Measurements from ENCODE around the gene ERCC8.
"Not testable (repeated sequence)": the region's sequence is repeated elsewhere in the genome, so short reads cannot be mapped to it uniquely, and the experiment has no call there.

Gene ERCC8

GRCh38 chr5:60887746-60888145 lies 57.1 kb downstream of the ERCC8 start:
- Mint-ChIP-seq H3K36me3 (peaks cover 10 to 37% of the 10 kb centered on the region in 2 donors), H3K27ac (no peak overlapping the region), H3K27me3 (no peaks in the 10 kb centered on the region), H3K4me3 (no peak overlapping the region), H3K4me1 (peaks cover 8 to 26% of the 10 kb centered on the region in 2 donors), H3K9me3 (no peaks in the 10 kb centered on the region)
- no peak for ATAC-seq (replicated peaks)
- no peak for DNase-seq

DNA sequence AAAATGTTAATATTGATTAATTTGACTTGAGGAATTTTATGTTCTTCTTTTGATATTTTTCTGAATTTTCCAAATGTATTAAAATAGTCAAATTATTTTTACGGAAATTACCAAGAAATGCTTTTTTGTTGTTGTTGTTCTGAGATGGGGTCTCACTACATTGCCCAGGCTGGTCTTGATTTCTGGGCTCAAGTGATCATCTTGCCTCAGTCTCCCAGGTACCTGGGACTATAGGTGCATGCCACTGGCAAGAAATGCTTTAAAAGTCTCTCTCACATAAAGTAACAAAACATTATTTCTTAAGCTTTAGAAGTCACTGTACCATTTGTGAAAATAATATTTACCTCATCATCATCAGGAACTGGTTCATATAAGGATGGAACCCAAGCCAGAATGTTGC lies 57.8 kb downstream of the ERCC8 start:
- Mint-ChIP-seq H3K27me3 (no peaks in the 10 kb centered on the region), H3K27ac (no peak overlapping the region), H3K36me3 (peaks cover 13 to 35% of the 10 kb centered on the region in 2 donors), H3K4me3 (no peak overlapping the region), H3K4me1 (peaks cover 8 to 26% of the 10 kb centered on the region in 2 donors), H3K9me3 (no peaks in the 10 kb centered on the region)
- DNase-seq = no peak
- no peak for ATAC-seq (replicated peaks)

- Mint-ChIP-seq H3K27me3 (no peaks in the 10 kb centered on the region), H3K4me3 (no peak overlapping the region), H3K27ac (no peak overlapping the region), H3K9me3 (peaks cover 0 to 5% of the 10 kb centered on the region in 2 donors), H3K36me3 (peaks cover 18 to 38% of the 10 kb centered on the region in 2 donors), H3K4me1 (peaks cover 8 to 17% of the 10 kb centered on the region in 2 donors)
- no peak for DNase-seq
- no peak for ATAC-seq (replicated peaks)
These were observed 58.7 kb downstream of the ERCC8 start for GRCh38 chr5:60886158-60886557.

DNA sequence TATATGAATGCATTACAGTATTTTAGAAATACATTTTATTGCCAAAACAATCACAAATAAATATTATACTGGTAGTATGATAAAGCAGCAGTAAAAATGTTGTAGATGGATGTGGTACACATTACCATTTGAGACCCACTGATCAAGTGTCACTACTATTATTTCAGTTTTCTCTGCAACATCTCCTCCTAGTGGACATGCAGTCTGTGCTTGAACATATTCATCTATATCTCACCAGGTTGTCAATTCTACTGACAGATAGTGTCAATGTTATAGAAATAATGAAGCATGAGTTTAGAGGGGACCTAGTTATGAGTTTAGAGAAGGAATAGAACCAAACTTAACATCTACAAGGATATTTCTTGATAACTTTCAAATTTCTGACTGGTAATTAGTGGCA lies 61.6 kb downstream of the ERCC8 start:
- peaks cover under 1 to 1% of the 10 kb centered on the region in 2 donors for H3K4me1 Mint-ChIP-seq
- H3K27me3 Mint-ChIP-seq = no peaks in the 10 kb centered on the region
- no peak for DNase-seq
- peaks cover 8 to 16% of the 10 kb centered on the region in 2 donors for H3K9me3 Mint-ChIP-seq
- H3K4me3 Mint-ChIP-seq = no peak overlapping the region
- ATAC-seq (replicated peaks) = no peak
- H3K27ac Mint-ChIP-seq = no peak overlapping the region
- H3K36me3 Mint-ChIP-seq = peaks cover 16 to 38% of the 10 kb centered on the region in 2 donors

GRCh38 chr5:60872892-60873291 lies 72.0 kb downstream of the ERCC8 start:
- DNase-seq (no peak), ATAC-seq (replicated peaks) (no peak)
- Mint-ChIP-seq H3K9me3 (peaks cover 14 to 29% of the 10 kb centered on the region in 2 donors), H3K36me3 (peaks cover 21 to 34% of the 10 kb centered on the region in 2 donors), H3K27me3 (no peaks in the 10 kb centered on the region), H3K27ac (no peak overlapping the region), H3K4me3 (no peak overlapping the region), H3K4me1 (no peaks in the 10 kb centered on the region)

DNA sequence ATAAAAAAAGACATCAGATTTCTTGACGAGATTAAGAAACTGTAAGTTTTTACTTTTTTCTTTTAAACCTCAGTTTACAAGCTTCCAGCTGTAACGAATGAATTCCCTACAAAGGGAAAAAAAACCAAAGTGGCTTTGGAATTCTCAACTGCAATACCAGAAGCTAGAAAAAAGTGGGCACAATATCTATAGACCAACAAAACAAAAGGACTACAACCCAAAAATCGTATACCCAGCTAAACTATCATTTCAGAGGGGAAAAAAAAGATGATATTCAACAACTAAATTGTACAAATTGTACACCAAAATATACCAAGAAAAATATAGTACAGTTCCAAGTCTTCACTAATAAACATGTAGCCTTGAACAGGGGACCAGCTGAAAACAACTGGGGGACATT lies 74.0 kb downstream of the ERCC8 start:
- Mint-ChIP-seq H3K27me3 (no peaks in the 10 kb centered on the region), H3K4me1 (no peaks in the 10 kb centered on the region), H3K9me3 (peaks cover 14 to 29% of the 10 kb centered on the region in 2 donors), H3K27ac (no peak overlapping the region), H3K36me3 (peaks cover 22 to 34% of the 10 kb centered on the region in 2 donors), H3K4me3 (no peak overlapping the region)
- DNase-seq (no peak), ATAC-seq (replicated peaks) (no peak)

DNA sequence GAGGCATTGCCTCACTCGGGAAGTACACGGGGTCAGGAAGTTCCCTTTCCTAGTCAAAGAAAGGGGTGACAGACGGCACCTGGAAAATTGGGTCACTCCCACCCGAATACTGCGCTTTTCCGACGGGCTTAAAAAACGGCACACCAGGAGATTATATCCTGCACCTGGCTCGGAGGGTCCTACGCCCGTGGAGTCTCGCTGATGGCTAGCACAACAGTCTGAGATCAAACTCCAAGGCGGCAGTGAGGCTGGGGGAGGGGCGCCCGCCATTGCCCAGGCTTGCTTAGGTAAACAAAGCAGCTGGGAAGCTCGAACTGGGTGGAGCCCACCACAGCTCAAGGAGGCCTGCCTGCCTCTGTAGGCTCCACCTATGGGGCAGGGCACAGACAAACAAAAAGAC lies 84.3 kb downstream of the ERCC8 start:
- not testable (repeated sequence) for H3K27ac Mint-ChIP-seq; H3K27me3 Mint-ChIP-seq; ATAC-seq (replicated peaks); DNase-seq; H3K4me3 Mint-ChIP-seq; H3K4me1 Mint-ChIP-seq
- Mint-ChIP-seq H3K36me3 (peaks cover 4 to 24% of the 10 kb centered on the region in 2 donors), H3K9me3 (peaks cover 5 to 10% of the 10 kb centered on the region in 2 donors)

- Mint-ChIP-seq H3K27me3 (no peaks in the 10 kb centered on the region), H3K36me3 (peaks cover 0 to 9% of the 10 kb centered on the region in 2 donors), H3K9me3 (peaks cover 0 to 1% of the 10 kb centered on the region in 2 donors), H3K4me3 (no peak overlapping the region), H3K4me1 (no peaks in the 10 kb centered on the region), H3K27ac (no peak overlapping the region)
- no peak for DNase-seq
- ATAC-seq (replicated peaks) = no peak
These were observed 88.8 kb downstream of the ERCC8 start for GRCh38 chr5:60856066-60856465.

GRCh38 chr5:60852940-60853339 lies 91.9 kb downstream of the ERCC8 start:
- Mint-ChIP-seq H3K27ac (no peak overlapping the region), H3K4me1 (no peaks in the 10 kb centered on the region), H3K4me3 (no peak overlapping the region), H3K9me3 (no peaks in the 10 kb centered on the region), H3K36me3 (no peaks in the 10 kb centered on the region), H3K27me3 (no peaks in the 10 kb centered on the region)
- ATAC-seq (replicated peaks) = no peak
- DNase-seq = no peak

DNA sequence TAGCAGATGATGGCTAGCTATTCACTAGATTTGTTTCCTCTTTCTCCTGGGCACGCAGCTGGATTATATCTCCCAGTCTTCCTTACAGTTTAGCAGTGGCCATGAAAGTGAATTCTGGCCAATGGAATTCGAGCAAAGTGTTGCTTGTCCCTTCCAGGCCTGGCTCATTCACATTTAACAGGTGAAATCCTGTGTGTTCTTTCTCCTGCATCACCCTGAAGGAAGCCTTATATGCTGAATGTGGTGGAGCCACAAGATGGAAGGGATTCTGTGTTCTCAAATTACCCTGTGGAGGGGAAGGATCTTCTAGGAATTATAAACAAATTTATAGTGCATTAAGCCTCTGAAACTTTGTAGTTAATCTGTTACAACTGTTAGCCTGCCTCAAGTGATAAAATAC lies 92.6 kb downstream of the ERCC8 start:
- Mint-ChIP-seq H3K4me1 (no peaks in the 10 kb centered on the region), H3K36me3 (no peaks in the 10 kb centered on the region), H3K9me3 (no peaks in the 10 kb centered on the region), H3K4me3 (no peak overlapping the region), H3K27ac (no peak overlapping the region), H3K27me3 (peaks cover 0 to 2% of the 10 kb centered on the region in 2 donors)
- ATAC-seq (replicated peaks) (no peak), DNase-seq (no peak)

GRCh38 chr5:60851626-60852025 lies 93.2 kb downstream of the ERCC8 start:
- no peaks in the 10 kb centered on the region for H3K9me3 Mint-ChIP-seq
- H3K4me1 Mint-ChIP-seq = no peaks in the 10 kb centered on the region
- DNase-seq (no peak), ATAC-seq (replicated peaks) (no peak)
- no peak overlapping the region for H3K4me3 Mint-ChIP-seq
- H3K27me3 Mint-ChIP-seq = peaks cover 2 to 5% of the 10 kb centered on the region in 2 donors
- no peaks in the 10 kb centered on the region for H3K36me3 Mint-ChIP-seq
- H3K27ac Mint-ChIP-seq = no peak overlapping the region

DNA sequence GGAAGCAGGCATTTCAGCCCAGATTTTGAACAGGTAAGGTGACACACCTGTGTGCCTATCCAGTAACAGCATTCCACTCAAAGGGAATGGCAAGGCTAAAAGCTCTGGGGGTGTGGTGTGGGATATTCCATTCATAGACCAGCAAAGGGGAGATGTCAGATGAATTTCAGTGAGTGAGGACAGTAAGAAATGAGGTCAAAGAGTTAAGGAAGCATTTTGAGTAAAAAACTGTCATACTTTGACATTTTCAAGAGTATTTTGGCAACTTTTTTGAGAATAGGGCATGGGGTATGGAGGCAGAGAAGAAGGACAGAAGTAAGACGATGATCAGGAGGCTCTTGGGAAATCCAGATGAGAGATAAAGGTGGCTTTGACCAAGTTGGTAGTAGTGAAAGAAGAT lies 98.6 kb downstream of the ERCC8 start:
- H3K27ac Mint-ChIP-seq = no peak overlapping the region
- H3K27me3 Mint-ChIP-seq = peaks cover 45 to 53% of the 10 kb centered on the region in 2 donors
- peaks cover 13 to 17% of the 10 kb centered on the region in 2 donors for H3K4me1 Mint-ChIP-seq
- no peak for DNase-seq
- H3K9me3 Mint-ChIP-seq = no peaks in the 10 kb centered on the region
- peaks cover 0 to 4% of the 10 kb centered on the region in 2 donors for H3K36me3 Mint-ChIP-seq
- H3K4me3 Mint-ChIP-seq = no peak overlapping the region
- ATAC-seq (replicated peaks) = no peak

GRCh38 chr5:60843936-60844905 lies 100.6 kb downstream of the ERCC8 start, which contains the start of gene ELOVL7:
Gene ELOVL7 (minus strand): TSS chr5:60844269. CDS start chr5:60787397, 56,872 bp downstream.
- DNase-seq (peak; percentile 41), ATAC-seq (replicated peaks) (peak; percentile 93 to 95)
- Mint-ChIP-seq H3K4me1 (peaks cover 13 to 17% of the 10 kb centered on the region in 2 donors), H3K9me3 (no peaks in the 10 kb centered on the region), H3K27me3 (peaks cover 49 to 57% of the 10 kb centered on the region in 2 donors), H3K36me3 (peaks cover 0 to 4% of the 10 kb centered on the region in 2 donors), H3K4me3 (peak within 1 kb of the TSS; percentile 88 to 98), H3K27ac (peak within 1 kb of the TSS; percentile 59)

DNA sequence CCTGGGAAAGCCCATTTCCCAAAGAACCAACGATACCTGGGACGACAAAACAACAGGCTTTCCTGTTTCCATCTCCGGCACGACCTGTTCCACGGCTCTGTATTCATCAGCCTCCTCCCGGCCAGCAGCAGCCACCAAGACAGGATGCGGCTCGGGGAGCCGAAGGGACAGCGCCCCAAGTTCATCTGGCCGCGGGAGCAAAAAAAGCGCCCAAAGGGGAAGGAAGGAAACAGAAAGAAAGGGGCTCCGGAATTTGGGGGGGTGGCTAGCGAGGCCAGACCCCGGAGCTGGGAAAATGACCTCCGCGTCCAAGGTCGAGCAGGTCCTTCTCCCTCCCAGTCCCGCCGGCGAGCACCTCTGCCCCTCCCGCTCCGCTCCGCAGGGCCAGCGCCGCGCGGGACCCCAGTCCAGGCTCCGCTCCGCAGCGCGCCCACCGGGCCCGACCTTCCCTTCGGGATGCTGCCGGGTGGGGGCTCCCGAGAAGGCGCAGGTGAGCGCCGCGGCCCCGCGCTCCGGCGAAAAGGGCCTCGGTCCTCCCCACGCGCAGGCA lies 101.4 kb downstream of the ERCC8 start:
- DNase-seq = no peak
- peaks cover 13 to 17% of the 10 kb centered on the region in 2 donors for H3K4me1 Mint-ChIP-seq
- peaks cover 0 to 4% of the 10 kb centered on the region in 2 donors for H3K36me3 Mint-ChIP-seq
- peak; percentile 10 to 28 for ATAC-seq (replicated peaks)
- peak overlapping the region; percentile 59 for H3K27ac Mint-ChIP-seq
- H3K27me3 Mint-ChIP-seq = peaks cover 49 to 57% of the 10 kb centered on the region in 2 donors
- no peaks in the 10 kb centered on the region for H3K9me3 Mint-ChIP-seq
- H3K4me3 Mint-ChIP-seq = peak overlapping the region; percentile 83 to 98
